ENCODE measurements around the gene TBX6. TPM values are rescaled to one million over a fixed set of nuclear protein-coding genes. Genes with fewer than 3 reads are reported as not detected.

The TBX6 gene
- total RNA-seq, 1 experiment from 2014 or later: 0.46 TPM

- BruUV-seq (replicated peaks): no TSS peak
- H3K27me3 ChIP-seq (ENCODE audit: control insufficient read depth, insufficient read depth, low read length): no peaks in the 10 kb centered on the region
- intact Hi-C loops (cut with micrococcal nuclease; ENCODE audit: unreplicated experiment): no loop called here
- DNase-seq (ENCODE audit: low read depth, low spot score) (no peak), ATAC-seq (no peak)
- in situ Hi-C loops (cut with HindIII; ENCODE audit: low pct_unique_long_range_greater_than_20kb, low sequenced_read_pairs): no loop called here
- ChIA-PET CTCF (interaction anchor here (0.6 kb wide), 1 partner anchor 47 kb away, joined by 13 read pairs; the partner anchor contains the start of gene TLCD3B), POLR2A (no interaction called here)
- peaks cover 13% of the 10 kb centered on the region for H3K4me1 ChIP-seq (ENCODE audit: control insufficient read depth, insufficient read depth, low read length)
- no peak for TF ChIP-seq POLR2AphosphoS5 (IDR thresholded peaks at IDR 0.05; ENCODE audit: low read depth, low read length)
- no peak for TF ChIP-seq TCF7L2 (IDR thresholded peaks at IDR 0.05; ENCODE audit: low read depth, low read length)
- no peak for TF ChIP-seq SIN3A (IDR thresholded peaks at IDR 0.05; ENCODE audit: borderline replicate concordance, insufficient read depth, low read depth, low read length)
- no peak for TF ChIP-seq CTCF (IDR thresholded peaks at IDR 0.05)
- no peak for TF ChIP-seq REST (IDR thresholded peaks at IDR 0.05; ENCODE audit: insufficient read depth in 1 of 2, low read depth in 2 of 2, low read length in 1 of 2)
- peak overlapping the region; percentile 87 to 88; a peak in 3 of 4 replicates for H3K4me3 ChIP-seq (ENCODE audit: low read depth in 2 of 2, low read length in 2 of 2)
- H3K9me3 ChIP-seq (ENCODE audit: control insufficient read depth, insufficient read depth, low read depth, low read length): no peaks in the 10 kb centered on the region
- peaks cover 5% of the 10 kb centered on the region; the same call in 1 of the 2 replicates for H3K36me3 ChIP-seq (ENCODE audit: control insufficient read depth, insufficient read depth, low read length)
- H3K27ac ChIP-seq (ENCODE audit: low read length): peak overlapping the region; percentile 92; the same call in 1 of the 2 replicates
These were observed 14.1 kb downstream of the TBX6 start for GRCh38 chr16:30077656-30078055.

GRCh38 chr16:30076276-30076791 lies 15.4 kb downstream of the TBX6 start:
- DNase-seq (ENCODE audit: low read depth, low spot score) (no peak), ATAC-seq (peak; percentile 13)
- CTCF ChIA-PET: no interaction called here
- TF ChIP-seq CTCF (IDR thresholded peaks at IDR 0.05) (no peak), TCF7L2 (IDR thresholded peaks at IDR 0.05; ENCODE audit: low read depth, low read length) (no peak), REST (IDR thresholded peaks at IDR 0.05; ENCODE audit: insufficient read depth in 1 of 2, low read depth in 2 of 2, low read length in 1 of 2) (no peak), POLR2AphosphoS5 (IDR thresholded peaks at IDR 0.05; ENCODE audit: low read depth, low read length) (no peak), SIN3A (IDR thresholded peaks at IDR 0.05; ENCODE audit: borderline replicate concordance, insufficient read depth, low read depth, low read length) (no peak)
- Histone ChIP-seq H3K36me3 (ENCODE audit: control insufficient read depth, insufficient read depth, low read length) (peaks cover 9% of the 10 kb centered on the region), H3K27ac (ENCODE audit: low read length) (peak overlapping the region; percentile 92), H3K4me1 (ENCODE audit: control insufficient read depth, insufficient read depth, low read length) (peaks cover 13% of the 10 kb centered on the region), H3K9me3 (ENCODE audit: control insufficient read depth, insufficient read depth, low read depth, low read length) (no peaks in the 10 kb centered on the region), H3K27me3 (ENCODE audit: control insufficient read depth, insufficient read depth, low read length) (no peaks in the 10 kb centered on the region), H3K4me3 (ENCODE audit: low read depth in 2 of 2, low read length in 2 of 2) (peak overlapping the region; percentile 87 to 88)
- in situ Hi-C loops (cut with HindIII; ENCODE audit: low pct_unique_long_range_greater_than_20kb, low sequenced_read_pairs): no loop called here
- BruUV-seq (replicated peaks): no TSS peak
- POLR2A ChIA-PET: interaction anchor here (0.6 kb wide), 1 partner anchor 105 kb away, joined by 13 read pairs; no protein-coding TSS in a partner anchor
- intact Hi-C loops (cut with micrococcal nuclease; ENCODE audit: unreplicated experiment): no loop called here
